ENCODE data around the gene HSD11B1. TPM values are rescaled to one million over a fixed set of nuclear protein-coding genes. Genes with fewer than 3 reads are reported as not detected.

HSD11B1 gene
- total RNA-seq, 1 experiment from 2014 or later: 0.27 TPM

DNA sequence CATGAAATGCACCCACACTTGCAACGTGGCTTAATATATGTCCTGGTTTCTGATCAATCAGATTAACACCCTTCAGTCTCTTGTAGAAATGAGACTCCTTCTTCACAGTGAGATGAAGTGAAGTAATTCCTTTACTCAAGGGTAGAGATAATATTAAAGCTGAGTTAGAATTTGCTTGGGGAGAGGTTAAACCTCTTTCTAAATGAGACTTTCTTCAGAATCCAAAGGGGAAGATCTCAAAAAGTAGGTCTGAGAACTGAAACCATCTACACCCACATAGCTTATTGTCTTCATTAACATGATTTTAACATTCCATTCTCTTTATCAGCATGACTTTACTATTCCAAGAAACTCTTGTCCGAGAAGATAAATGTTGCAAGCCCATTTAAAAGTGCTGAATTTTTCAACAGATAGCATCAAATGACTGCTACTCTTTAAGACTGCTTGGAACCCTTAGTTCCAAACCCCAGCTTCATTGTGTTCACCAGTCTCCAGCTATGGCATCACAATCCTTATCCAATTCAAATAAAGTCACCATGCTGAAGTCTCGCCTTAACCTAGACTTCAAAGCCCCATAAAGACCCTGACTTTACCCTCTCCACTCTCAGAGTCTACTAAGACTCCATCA, 32.0 kb downstream of the HSD11B1 start:
- H3K79me2 ChIP-seq (ENCODE audit: insufficient read depth, low read length): no peaks in the 10 kb centered on the region
- no peaks in the 10 kb centered on the region for H3K36me3 ChIP-seq (ENCODE audit: control insufficient read depth in 1 of 2, insufficient read depth in 2 of 2, low read length in 2 of 2)
- no peak overlapping the region for H3K4me2 ChIP-seq (ENCODE audit: low read length)
- no peak overlapping the region for H3K9ac ChIP-seq (ENCODE audit: low read length)
- no peak overlapping the region for H3K27ac ChIP-seq (ENCODE audit: low read depth, low read length)
- no peak for DNase-seq (ENCODE audit: low read depth, low spot score)
- RAD21 ChIA-PET (ENCODE audit: low non-redundant PET in 1 of 2, low total read pairs in 2 of 2, uncharacterized antibody in 2 of 2, unreplicated experiment in 2 of 2): no interaction called here
- H3K27me3 ChIP-seq (ENCODE audit: insufficient read depth, low read length): no peaks in the 10 kb centered on the region
- no peak overlapping the region for H2AFZ ChIP-seq (ENCODE audit: low read depth, low read length, poor library complexity, severe bottlenecking)
- H3K9me3 ChIP-seq (ENCODE audit: control insufficient read depth in 1 of 2, insufficient read depth in 1 of 2, low read depth in 1 of 2, low read length in 2 of 2): no peaks in the 10 kb centered on the region
- no peak overlapping the region for H3K4me3 ChIP-seq (replicated peaks in 1 of 2; ENCODE audit: low read depth in 1 of 2, low read length in 2 of 2)
- intact Hi-C loops (cut with micrococcal nuclease): no loop called here
- no peak for ATAC-seq
- H4K20me1 ChIP-seq (ENCODE audit: insufficient read depth): no peaks in the 10 kb centered on the region
- CTCF ChIA-PET: interaction anchor here (1.6 to 2.0 kb wide), 2 partner anchors 9 to 12 kb away, joined by 5 to 7 read pairs; no protein-coding TSS in a partner anchor
- no peaks in the 10 kb centered on the region for H3K9me2 ChIP-seq (ENCODE audit: insufficient read depth)
- H3K4me1 ChIP-seq (ENCODE audit: control insufficient read depth in 1 of 2, insufficient read depth in 2 of 2, low read length in 2 of 2): no peaks in the 10 kb centered on the region
- BruUV-seq (replicated peaks): no TSS peak
- no peak for TF ChIP-seq SP1 (IDR thresholded peaks at IDR 0.05; ENCODE audit: low read depth)
- POLR2A ChIA-PET: no interaction called here

DNA sequence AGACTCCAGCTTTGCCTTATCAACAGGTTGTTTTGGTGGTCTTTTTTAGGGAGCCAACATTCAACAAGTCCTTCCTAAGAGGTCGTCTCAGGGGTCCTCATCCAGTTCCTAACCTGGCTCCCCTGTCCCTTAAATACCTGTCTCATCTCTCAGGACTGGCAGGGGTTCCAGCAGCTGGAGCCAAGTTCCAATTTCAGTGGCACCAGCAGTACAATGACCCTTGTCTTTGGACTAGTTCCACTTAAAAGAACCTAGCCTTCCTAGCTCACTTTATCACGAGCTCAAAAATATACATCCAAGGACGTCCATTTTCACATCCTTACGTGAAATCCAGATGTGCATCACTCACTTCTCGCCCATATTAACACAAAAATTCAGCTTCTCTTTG, 32.5 kb downstream of the HSD11B1 start:
- H3K36me3 ChIP-seq (ENCODE audit: control insufficient read depth in 1 of 2, insufficient read depth in 2 of 2, low read length in 2 of 2): no peaks in the 10 kb centered on the region
- no peaks in the 10 kb centered on the region for H3K27me3 ChIP-seq (ENCODE audit: insufficient read depth, low read length)
- H3K4me3 ChIP-seq (replicated peaks in 1 of 2; ENCODE audit: low read depth in 1 of 2, low read length in 2 of 2): no peak overlapping the region
- ChIA-PET POLR2A (no interaction called here), CTCF (interaction anchor here (1.6 to 2.0 kb wide), 2 partner anchors 8 to 11 kb away, joined by 5 to 7 read pairs; no protein-coding TSS in a partner anchor), RAD21 (ENCODE audit: low non-redundant PET in 1 of 2, low total read pairs in 2 of 2, uncharacterized antibody in 2 of 2, unreplicated experiment in 2 of 2) (no interaction called here)
- no peak for ATAC-seq
- no peak overlapping the region for H3K4me2 ChIP-seq (ENCODE audit: low read length)
- no peaks in the 10 kb centered on the region for H4K20me1 ChIP-seq (ENCODE audit: insufficient read depth)
- no peak overlapping the region for H3K27ac ChIP-seq (ENCODE audit: low read depth, low read length)
- H3K4me1 ChIP-seq (ENCODE audit: control insufficient read depth in 1 of 2, insufficient read depth in 2 of 2, low read length in 2 of 2): no peaks in the 10 kb centered on the region
- intact Hi-C loops (cut with micrococcal nuclease): no loop called here
- H3K79me2 ChIP-seq (ENCODE audit: insufficient read depth, low read length): no peaks in the 10 kb centered on the region
- TF ChIP-seq CEBPB (IDR thresholded peaks at IDR 0.05; ENCODE audit: low read depth): no peak
- TF ChIP-seq EZH2 (IDR thresholded peaks at IDR 0.05): no peak
- no peak for TF ChIP-seq YY1 (IDR thresholded peaks at IDR 0.05; ENCODE audit: extremely low read depth, insufficient replicate concordance, low read depth, low read length)
- no peak for TF ChIP-seq ELF1 (IDR thresholded peaks at IDR 0.05; ENCODE audit: borderline replicate concordance, low read depth)
- TF ChIP-seq RAD21 (IDR thresholded peaks at IDR 0.05; ENCODE audit: low read depth): no peak
- no peak for TF ChIP-seq ZBTB33 (IDR thresholded peaks at IDR 0.05; ENCODE audit: extremely low read depth, insufficient replicate concordance, low read length)
- TF ChIP-seq, protein P1, sequence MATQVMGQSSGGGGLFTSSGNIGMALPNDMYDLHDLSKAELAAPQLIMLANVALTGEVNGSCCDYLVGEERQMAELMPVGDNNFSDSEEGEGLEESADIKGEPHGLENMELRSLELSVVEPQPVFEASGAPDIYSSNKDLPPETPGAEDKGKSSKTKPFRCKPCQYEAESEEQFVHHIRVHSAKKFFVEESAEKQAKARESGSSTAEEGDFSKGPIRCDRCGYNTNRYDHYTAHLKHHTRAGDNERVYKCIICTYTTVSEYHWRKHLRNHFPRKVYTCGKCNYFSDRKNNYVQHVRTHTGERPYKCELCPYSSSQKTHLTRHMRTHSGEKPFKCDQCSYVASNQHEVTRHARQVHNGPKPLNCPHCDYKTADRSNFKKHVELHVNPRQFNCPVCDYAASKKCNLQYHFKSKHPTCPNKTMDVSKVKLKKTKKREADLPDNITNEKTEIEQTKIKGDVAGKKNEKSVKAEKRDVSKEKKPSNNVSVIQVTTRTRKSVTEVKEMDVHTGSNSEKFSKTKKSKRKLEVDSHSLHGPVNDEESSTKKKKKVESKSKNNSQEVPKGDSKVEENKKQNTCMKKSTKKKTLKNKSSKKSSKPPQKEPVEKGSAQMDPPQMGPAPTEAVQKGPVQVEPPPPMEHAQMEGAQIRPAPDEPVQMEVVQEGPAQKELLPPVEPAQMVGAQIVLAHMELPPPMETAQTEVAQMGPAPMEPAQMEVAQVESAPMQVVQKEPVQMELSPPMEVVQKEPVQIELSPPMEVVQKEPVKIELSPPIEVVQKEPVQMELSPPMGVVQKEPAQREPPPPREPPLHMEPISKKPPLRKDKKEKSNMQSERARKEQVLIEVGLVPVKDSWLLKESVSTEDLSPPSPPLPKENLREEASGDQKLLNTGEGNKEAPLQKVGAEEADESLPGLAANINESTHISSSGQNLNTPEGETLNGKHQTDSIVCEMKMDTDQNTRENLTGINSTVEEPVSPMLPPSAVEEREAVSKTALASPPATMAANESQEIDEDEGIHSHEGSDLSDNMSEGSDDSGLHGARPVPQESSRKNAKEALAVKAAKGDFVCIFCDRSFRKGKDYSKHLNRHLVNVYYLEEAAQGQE (IDR thresholded peaks at IDR 0.05; ENCODE audit: low read depth): no peak
- no peak for TF ChIP-seq SIN3A (IDR thresholded peaks at IDR 0.05; ENCODE audit: low read depth)
- no peak for TF ChIP-seq ATF3 (IDR thresholded peaks at IDR 0.05)
- TF ChIP-seq ZFX (IDR thresholded peaks at IDR 0.05): no peak
- TF ChIP-seq EGR1 (IDR thresholded peaks at IDR 0.05; ENCODE audit: low read depth): no peak
- TF ChIP-seq POLR2A (IDR thresholded peaks at IDR 0.05; ENCODE audit: borderline replicate concordance, extremely low read depth, insufficient read depth, insufficient read length): no peak
- TF ChIP-seq CBX3 (IDR thresholded peaks at IDR 0.05; ENCODE audit: low read depth): no peak
- TF ChIP-seq, protein P2, sequence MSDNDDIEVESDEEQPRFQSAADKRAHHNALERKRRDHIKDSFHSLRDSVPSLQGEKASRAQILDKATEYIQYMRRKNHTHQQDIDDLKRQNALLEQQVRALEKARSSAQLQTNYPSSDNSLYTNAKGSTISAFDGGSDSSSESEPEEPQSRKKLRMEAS (IDR thresholded peaks at IDR 0.05): no peak
- no peak for DNase-seq (ENCODE audit: low read depth, low spot score)
- H3K9ac ChIP-seq (ENCODE audit: low read length): no peak overlapping the region
- H3K9me2 ChIP-seq (ENCODE audit: insufficient read depth): no peaks in the 10 kb centered on the region
- BruUV-seq (replicated peaks): no TSS peak
- no peak overlapping the region for H2AFZ ChIP-seq (ENCODE audit: low read depth, low read length, poor library complexity, severe bottlenecking)
- H3K9me3 ChIP-seq (ENCODE audit: control insufficient read depth in 1 of 2, insufficient read depth in 1 of 2, low read depth in 1 of 2, low read length in 2 of 2): no peaks in the 10 kb centered on the region
